Erythroblast (primary cell): ENCODE results near the gene PTPRN2.

Experiments
- GATA1 ChIP-seq: IDR thresholded peaks from 2 replicates; pipeline ENCODE4 v1.6.1; 2011; ENCODE audit warnings: low read depth, mild to moderate bottlenecking, control low read depth, low read length, moderate library complexity
- POLR2A ChIP-seq: IDR thresholded peaks from 2 replicates; pipeline ENCODE4 v1.6.1; 2011; ENCODE audit warnings: mild to moderate bottlenecking, low read length

DNA sequence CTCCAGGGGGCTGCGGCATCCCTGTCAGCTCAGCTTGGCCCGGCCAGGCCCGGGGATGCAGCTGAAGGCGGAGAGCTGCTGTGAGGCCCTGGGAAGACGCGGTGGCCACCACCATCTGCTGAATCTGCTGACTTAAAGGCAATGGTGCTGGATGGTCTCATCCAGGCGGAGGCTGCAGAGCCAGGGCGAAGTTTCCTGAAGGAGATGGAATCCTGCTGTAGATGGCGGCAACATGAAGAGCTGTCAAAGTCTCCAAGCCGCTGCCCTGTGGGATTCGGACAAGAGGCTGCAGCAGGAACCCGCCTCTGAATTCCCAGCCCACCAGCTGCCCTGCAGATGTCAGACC lies 200.1 kb downstream of the PTPRN2 start:
- no peak for TF ChIP-seq POLR2A
- no peak for TF ChIP-seq GATA1
